ENCODE measurements around the gene TMEM212. TPM values are rescaled to one million over a fixed set of nuclear protein-coding genes. Genes with fewer than 3 reads are reported as not detected.

TMEM212 gene
- total RNA-seq, 1 experiment from 2014 or later: not detected

- H2AK5ac ChIP-seq (ENCODE audit: insufficient read length, low read length): no peak overlapping the region
- H3K18ac ChIP-seq (ENCODE audit: insufficient read length, low read depth, low read length): no peak overlapping the region
- H3K27ac Mint-ChIP-seq: peak overlapping the region; percentile 62 to 77 (median 71); a peak in 5 of 7 replicates
- H3K23me2 ChIP-seq (ENCODE audit: insufficient read length, low read depth, low read length, poor library complexity, severe bottlenecking): no peaks in the 10 kb centered on the region
- no peak overlapping the region for H2AFZ ChIP-seq (ENCODE audit: low read length)
- no peaks in the 10 kb centered on the region for H3K9me3 ChIP-seq (ENCODE audit: control insufficient read depth, low read depth, low read length)
- no peak overlapping the region for H4K8ac ChIP-seq (replicated peaks; ENCODE audit: insufficient read length, low read depth, low read length)
- H3K9ac ChIP-seq (ENCODE audit: extremely low read depth, insufficient read length, low read length): no peak overlapping the region
- no peaks in the 10 kb centered on the region for H4K20me1 ChIP-seq (ENCODE audit: control insufficient read depth, insufficient read depth, insufficient read length)
- H3K4me2 ChIP-seq (ENCODE audit: insufficient read depth, insufficient read length, low read length): no peak overlapping the region
- H4K91ac ChIP-seq (ENCODE audit: insufficient read length, low read depth, low read length): no peak overlapping the region
- H3K9me3 Mint-ChIP-seq: no peaks in the 10 kb centered on the region
- H3T11ph ChIP-seq (ENCODE audit: low read length): no peak overlapping the region
- no peak overlapping the region for H2BK5ac ChIP-seq (ENCODE audit: insufficient read length, low read length)
- no peaks in the 10 kb centered on the region for H3K27me3 Mint-ChIP-seq (ENCODE audit: low read depth)
- H3K79me1 ChIP-seq (ENCODE audit: insufficient read depth, low read depth, low read length, poor library complexity, severe bottlenecking): no peaks in the 10 kb centered on the region
- H2BK20ac ChIP-seq (ENCODE audit: low read depth, low read length, poor library complexity, severe bottlenecking): no peak overlapping the region
- H3K4ac ChIP-seq (ENCODE audit: low read depth, low read length): no peak overlapping the region
- no peaks in the 10 kb centered on the region for H3K79me2 ChIP-seq (ENCODE audit: insufficient read depth, low read length)
- TF ChIP-seq CTCF (conservative IDR thresholded peaks at IDR 0.05): no peak
- no peak overlapping the region for H3K56ac ChIP-seq (ENCODE audit: insufficient read length, low read depth, low read length)
- no CpG with 5 or more reads among the region's 4 CpGs for WGBS (ENCODE audit: extremely low coverage, insufficient read length, low lambda C conversion rate)
- H4K5ac ChIP-seq (ENCODE audit: insufficient read length, low read depth, low read length): no peak overlapping the region
- H3K27ac ChIP-seq (ENCODE audit: insufficient read length, low read depth, low read length): no peak overlapping the region
- H3K14ac ChIP-seq (ENCODE audit: insufficient read depth, low read length): no peak overlapping the region
- H2BK15ac ChIP-seq (ENCODE audit: low read depth, low read length): no peak overlapping the region
- no peaks in the 10 kb centered on the region for H3K27me3 ChIP-seq (ENCODE audit: insufficient read depth, low read length)
- H3K4me3 Mint-ChIP-seq: no peak overlapping the region
- peaks cover 34 to 39% of the 10 kb centered on the region in 2 experiments for H3K4me1 Mint-ChIP-seq
- no peak for DNase-seq
- H3K4me1 ChIP-seq (ENCODE audit: insufficient read depth, low read length): peaks cover 2% of the 10 kb centered on the region; the same call in 1 of the 2 replicates
- H3K36me3 Mint-ChIP-seq (ENCODE audit: insufficient read depth in 1 of 3, low read depth in 3 of 3): 0 out of 7 replicates have a peak, but pooled peaks cover 0 to 2% (median 0%) of the 10 kb centered on the region in 3 experiments
- H2BK12ac ChIP-seq (ENCODE audit: insufficient read length, low read depth, low read length): no peak overlapping the region
- H2BK120ac ChIP-seq (ENCODE audit: low read depth, low read length, poor library complexity, severe bottlenecking): no peak overlapping the region
- no peak overlapping the region for H3K23ac ChIP-seq (ENCODE audit: insufficient read length, low read depth, low read length)
Observed at GRCh38 chr3:171874879-171875278, 31.7 kb downstream of the TMEM212 start.

Measured in H9 (cell line).